H4 (cell line): Measurements from ENCODE around the gene SIK1. TPM values are rescaled to one million over a fixed set of nuclear protein-coding genes. Genes with fewer than 3 reads are reported as not detected.

Experiments
- DNase-seq: peaks from one replicate; pipeline ENCODE4 v3.0.0-alpha.2; 2015; ENCODE audit warnings: low spot score
- total RNA-seq: library from RNA; depleted of rRNA; stranded (reverse); fragments of >200 nt; shearing (Covaris generic); gene quantifications from 2 replicates; pipeline ENCODE4 v1.2.3, GENCODE V29; 2014; rRNA removed

The SIK1 gene
- total RNA-seq, 1 experiment from 2014 or later, result 1.9 TPM

DNA sequence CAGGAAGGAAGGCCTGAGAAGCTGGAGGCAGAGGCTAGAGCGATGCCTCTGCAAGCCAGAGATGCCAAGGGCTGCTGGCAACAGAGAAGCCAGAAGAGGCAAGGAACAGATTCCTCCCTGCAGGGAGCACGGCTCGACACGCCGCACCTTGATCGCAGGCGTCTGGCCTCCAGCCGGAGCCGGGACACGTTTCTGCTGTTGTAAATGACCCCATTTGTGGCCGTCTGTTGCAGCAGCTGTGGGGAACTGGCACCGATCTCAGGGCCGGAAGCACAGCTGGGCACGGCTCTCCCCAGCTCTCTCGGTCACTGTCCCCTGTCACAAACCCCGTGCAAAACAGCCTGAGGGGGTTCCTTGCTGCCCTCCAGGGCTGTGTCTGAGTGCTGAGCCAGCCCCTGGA, 59.6 kb downstream of the SIK1 start:
- no peak for DNase-seq

DNA sequence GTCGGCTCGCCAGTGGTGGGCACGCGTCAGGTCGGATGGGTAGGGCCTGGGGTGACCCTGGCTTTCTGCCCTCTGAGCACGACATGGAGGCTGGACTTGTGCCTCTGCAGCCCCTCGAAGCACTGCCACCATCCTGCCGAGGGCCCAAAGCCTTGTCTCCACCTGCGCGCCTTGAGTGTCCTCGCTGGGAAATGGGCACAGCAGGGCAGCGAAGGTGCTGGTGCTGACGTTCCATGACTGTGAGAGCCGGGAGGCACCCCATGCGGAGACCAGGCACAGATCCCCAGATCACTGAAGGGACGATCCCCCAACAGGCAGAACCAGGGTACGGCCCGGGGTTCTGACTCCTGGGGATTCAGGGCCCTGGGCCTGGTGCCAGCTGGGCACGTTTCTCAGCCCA, 60.3 kb downstream of the SIK1 start:
- DNase-seq, result no peak

DNA sequence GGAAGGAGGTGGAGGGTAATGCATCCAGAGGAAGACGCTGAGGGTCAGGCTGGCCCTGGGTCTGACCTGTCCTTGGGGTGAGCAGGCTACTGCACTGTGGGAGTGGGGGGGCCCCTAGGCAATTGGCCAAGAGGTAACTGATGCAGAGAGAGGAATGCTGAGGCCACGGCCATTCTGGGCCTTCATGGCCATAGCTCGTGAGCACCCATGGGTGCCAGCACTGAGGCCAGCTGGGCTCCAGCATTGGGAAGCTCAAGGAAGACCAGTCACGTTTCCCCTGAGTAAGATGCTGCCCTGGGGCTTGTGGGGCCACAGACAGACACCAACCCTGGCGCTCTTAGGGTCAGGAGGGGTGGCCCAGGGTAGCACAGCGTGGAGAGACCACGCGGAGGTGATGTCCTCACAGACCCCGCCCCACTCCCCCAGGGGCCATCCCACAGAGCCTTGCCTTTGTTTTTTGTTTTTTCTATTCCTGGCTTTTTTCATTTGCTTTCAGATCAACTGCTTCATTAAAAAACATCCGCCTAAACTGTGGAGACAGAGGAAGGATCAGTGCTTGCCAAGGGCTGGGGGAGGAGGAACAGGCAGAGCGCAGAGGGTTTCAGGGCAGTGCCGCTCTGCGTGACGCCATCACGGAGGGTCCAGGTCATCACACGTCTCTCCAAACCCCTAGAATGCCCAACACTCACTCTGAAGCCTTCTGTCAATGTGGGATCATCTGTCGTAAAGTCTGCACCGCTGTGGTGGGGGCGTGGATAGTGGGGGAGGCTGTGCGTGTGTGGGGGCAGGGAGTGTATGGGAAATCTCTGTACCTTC, 61.1 kb downstream of the SIK1 start:
- no peak for DNase-seq

DNA sequence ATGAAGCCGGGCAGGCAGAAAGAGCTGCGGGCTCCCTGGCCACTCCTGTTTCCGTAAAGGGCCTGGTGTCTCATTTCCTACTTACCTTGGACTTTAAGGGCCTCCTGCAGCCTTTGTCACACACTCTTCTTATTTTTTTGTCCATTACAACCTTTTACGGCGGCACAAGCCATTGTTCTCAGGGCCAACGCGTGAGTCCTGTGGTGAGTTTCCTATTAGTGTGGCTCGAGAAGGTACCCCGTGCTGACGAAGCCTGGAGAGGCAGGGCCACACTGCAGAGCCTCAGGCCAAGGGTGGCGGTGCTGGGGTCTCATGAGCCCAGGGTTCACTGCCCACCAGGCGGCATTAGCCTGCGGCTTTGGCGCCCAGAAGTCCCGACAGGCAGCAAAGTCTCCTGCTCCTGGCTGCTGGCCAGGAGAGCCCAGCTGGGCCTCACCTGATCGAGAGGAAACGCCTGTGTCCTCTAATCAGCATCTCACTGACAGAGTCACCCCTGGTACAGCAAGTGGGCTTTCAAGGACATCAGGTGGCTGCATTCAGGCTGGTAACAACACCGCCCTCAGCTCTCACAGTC, 62.0 kb downstream of the SIK1 start:
- DNase-seq, result no peak

Other genes starting within 250 kb of the SIK1 start
- 3.9 and 5.1 TPM in 2 replicates for gene HSF2BP, start 232.4 kb upstream of the SIK1 start, total RNA-seq
- gene RRP1B, start 232.4 kb upstream of the SIK1 start, total RNA-seq, result 16.2 and 21.7 TPM in 2 replicates